ENCODE data around the gene HTN3. TPM values are rescaled to one million over a fixed set of nuclear protein-coding genes. Genes with fewer than 3 reads are reported as not detected.
"Not testable (repeated sequence)": the region's sequence is repeated elsewhere in the genome, so short reads cannot be mapped to it uniquely, and the experiment has no call there.

Gene HTN3
- total RNA-seq: not detected

DNA sequence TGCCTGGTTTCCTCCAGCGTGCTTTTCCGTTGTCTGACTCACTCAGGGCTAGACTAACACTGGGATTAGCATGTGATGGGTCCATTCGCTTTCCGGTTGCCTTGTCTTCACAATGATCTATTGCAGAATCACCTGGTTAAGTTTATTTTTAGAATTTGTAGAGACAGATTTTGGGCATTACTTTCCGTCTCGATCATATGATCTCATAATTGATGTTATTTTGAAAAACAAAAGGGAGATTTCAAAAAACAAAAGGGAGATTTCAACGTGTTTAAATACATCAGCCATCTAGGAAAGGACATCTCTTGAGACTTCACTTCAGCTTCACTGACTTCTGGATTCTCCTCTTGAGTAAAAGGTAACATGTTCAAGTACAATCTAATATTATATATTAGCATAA, at the start of gene HTN3:
TSS of gene HTN3 (plus strand) at position 301 of the 400 bp plus-strand sequence. CDS start 2,282 bp downstream, outside the sequence.
- H3K9me3 ChIP-seq; DNase-seq; H3K4me1 ChIP-seq; H3K4me3 ChIP-seq (replicated peaks in 1 of 3); intact Hi-C loops (cut with DNase I); H3K36me3 ChIP-seq; H3K27me3 ChIP-seq; H3K27ac ChIP-seq: not testable (repeated sequence)
- 82 to 86% methylated on average over 7 of the region's 7 CpGs for WGBS, 2 donors

DNA sequence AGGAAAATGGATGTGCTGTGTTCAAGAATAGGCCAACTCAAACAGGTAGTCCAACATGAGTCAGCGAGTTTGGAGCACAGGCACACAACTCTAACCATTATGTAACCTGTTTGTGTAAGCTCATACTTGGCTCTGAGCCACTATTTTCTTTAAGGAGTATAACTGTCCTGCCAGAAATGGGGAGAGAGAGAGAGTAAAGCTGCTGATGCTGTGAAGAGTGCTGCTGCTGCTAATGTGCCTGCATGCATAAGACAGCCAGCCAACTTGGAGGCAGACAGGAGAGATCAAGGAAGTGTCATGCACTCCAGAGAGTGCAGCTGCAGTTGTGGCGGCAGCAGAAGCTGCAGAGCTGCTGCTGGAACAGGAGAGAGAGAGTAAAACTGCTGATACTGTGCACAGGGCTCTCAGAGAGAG, 44.2 kb upstream of the HTN3 start:
- TF ChIP-seq POLR2A (IDR thresholded peaks at IDR 0.05): no peak
- TF ChIP-seq, protein P1, sequence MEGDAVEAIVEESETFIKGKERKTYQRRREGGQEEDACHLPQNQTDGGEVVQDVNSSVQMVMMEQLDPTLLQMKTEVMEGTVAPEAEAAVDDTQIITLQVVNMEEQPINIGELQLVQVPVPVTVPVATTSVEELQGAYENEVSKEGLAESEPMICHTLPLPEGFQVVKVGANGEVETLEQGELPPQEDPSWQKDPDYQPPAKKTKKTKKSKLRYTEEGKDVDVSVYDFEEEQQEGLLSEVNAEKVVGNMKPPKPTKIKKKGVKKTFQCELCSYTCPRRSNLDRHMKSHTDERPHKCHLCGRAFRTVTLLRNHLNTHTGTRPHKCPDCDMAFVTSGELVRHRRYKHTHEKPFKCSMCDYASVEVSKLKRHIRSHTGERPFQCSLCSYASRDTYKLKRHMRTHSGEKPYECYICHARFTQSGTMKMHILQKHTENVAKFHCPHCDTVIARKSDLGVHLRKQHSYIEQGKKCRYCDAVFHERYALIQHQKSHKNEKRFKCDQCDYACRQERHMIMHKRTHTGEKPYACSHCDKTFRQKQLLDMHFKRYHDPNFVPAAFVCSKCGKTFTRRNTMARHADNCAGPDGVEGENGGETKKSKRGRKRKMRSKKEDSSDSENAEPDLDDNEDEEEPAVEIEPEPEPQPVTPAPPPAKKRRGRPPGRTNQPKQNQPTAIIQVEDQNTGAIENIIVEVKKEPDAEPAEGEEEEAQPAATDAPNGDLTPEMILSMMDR (IDR thresholded peaks at IDR 0.05): no peak
- peak overlapping the region in 1 of 3 donors; percentile 46 for H3K27ac ChIP-seq
- H3K4me1 ChIP-seq: peaks cover 0 to 4% of the 10 kb centered on the region in 2 donors
- 11 to 16% methylated on average over 2 of the region's 2 CpGs for WGBS, 2 donors
- H3K27me3 ChIP-seq: no peaks in the 10 kb centered on the region
- intact Hi-C loops (cut with DNase I): no loop called here
- no peaks in the 10 kb centered on the region for H3K9me3 ChIP-seq
- no peaks in the 10 kb centered on the region for H3K36me3 ChIP-seq
- peak; percentile 66 to 75 for DNase-seq
- no peak overlapping the region for H3K4me3 ChIP-seq (replicated peaks in 1 of 3)

DNA sequence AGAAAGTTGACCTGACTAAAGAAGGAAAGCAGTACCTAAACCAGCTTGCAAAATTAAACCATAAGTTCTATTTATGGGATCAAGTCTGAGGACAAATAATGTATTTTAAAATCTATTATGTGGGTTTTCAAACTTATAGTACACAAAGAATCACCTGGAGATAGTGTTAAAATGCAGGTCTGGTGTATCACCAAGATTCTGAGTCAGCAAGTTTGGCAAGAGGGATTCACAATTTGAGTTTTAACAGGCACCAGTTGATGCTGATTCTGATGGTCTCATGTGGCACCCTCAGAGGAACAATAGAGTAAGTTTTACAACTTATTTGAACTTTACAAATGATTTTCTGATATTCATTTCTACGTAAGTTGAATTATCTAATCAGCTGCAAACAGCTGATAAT, 41.6 kb upstream of the HTN3 start:
- Histone ChIP-seq H3K4me1 (peaks cover 0 to 4% of the 10 kb centered on the region in 2 donors), H3K9me3 (no peaks in the 10 kb centered on the region), H3K4me3 (replicated peaks in 1 of 3) (no peak overlapping the region), H3K36me3 (no peaks in the 10 kb centered on the region), H3K27ac (no peak overlapping the region), H3K27me3 (no peaks in the 10 kb centered on the region)
- no peak for DNase-seq
- 89 to 92% methylated on average over 1 of the region's 1 CpG for WGBS, 2 donors
- intact Hi-C loops (cut with DNase I): no loop called here
- TF ChIP-seq, protein P1 (IDR thresholded peaks at IDR 0.05): no peak
- no peak for TF ChIP-seq POLR2A (IDR thresholded peaks at IDR 0.05)

DNA sequence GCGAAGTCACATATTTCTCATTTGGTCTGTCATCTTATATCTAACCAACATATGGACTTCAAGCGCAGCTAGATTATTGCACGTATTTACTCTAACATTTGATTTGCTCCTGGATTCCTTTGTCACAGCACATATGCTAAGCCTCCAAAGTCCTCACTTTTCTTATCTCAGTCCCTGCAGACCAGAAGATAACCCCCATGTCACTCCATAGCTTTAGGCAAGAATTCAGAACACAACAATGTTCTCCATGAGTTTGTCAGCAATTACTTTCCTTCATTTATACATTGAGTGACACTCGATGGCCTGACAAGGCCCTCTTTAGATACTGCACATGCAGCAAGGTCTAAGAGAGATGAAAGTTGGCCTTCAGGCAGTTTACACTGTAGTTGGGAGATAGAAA, 37.2 kb upstream of the HTN3 start:
- H3K4me1 ChIP-seq: no peaks in the 10 kb centered on the region
- H3K27me3 ChIP-seq: no peaks in the 10 kb centered on the region
- 91 to 93% methylated on average over 4 of the region's 4 CpGs for WGBS, 2 donors
- no peak overlapping the region for H3K27ac ChIP-seq
- no peaks in the 10 kb centered on the region for H3K9me3 ChIP-seq
- no peak for DNase-seq
- H3K36me3 ChIP-seq: no peaks in the 10 kb centered on the region
- intact Hi-C loops (cut with DNase I): no loop called here
- no peak overlapping the region for H3K4me3 ChIP-seq (replicated peaks in 1 of 3)
- TF ChIP-seq, protein P1 (IDR thresholded peaks at IDR 0.05): no peak
- no peak for TF ChIP-seq POLR2A (IDR thresholded peaks at IDR 0.05)

DNA sequence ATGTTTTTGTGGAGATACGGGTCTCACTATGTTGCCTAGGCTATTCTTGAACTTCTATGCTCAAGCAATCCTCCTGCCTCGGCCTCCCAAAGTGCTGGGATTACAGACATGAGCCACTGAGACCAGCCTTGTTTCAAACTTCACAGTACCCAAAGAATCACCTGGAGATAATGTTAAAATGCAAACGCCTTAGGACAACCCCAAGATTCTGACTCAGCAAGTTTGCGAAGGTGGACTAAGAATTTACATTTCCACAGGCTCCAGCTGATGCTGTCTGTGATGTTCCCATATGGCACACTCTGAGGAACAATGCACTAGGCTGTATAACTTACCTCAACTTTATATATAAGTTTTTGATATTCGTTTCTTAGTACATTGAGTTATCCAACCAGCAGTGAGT, 33.5 kb upstream of the HTN3 start:
- no peaks in the 10 kb centered on the region for H3K36me3 ChIP-seq
- WGBS, 2 donors: 90 to 92% methylated on average over 5 of the region's 5 CpGs
- intact Hi-C loops (cut with DNase I): no loop called here
- H3K27ac ChIP-seq: no peak overlapping the region
- H3K4me1 ChIP-seq: no peaks in the 10 kb centered on the region
- no peak for DNase-seq
- H3K27me3 ChIP-seq: no peaks in the 10 kb centered on the region
- no peaks in the 10 kb centered on the region for H3K9me3 ChIP-seq
- TF ChIP-seq POLR2A (IDR thresholded peaks at IDR 0.05): no peak
- TF ChIP-seq, protein P1 (IDR thresholded peaks at IDR 0.05): no peak
- no peak overlapping the region for H3K4me3 ChIP-seq (replicated peaks in 1 of 3)

DNA sequence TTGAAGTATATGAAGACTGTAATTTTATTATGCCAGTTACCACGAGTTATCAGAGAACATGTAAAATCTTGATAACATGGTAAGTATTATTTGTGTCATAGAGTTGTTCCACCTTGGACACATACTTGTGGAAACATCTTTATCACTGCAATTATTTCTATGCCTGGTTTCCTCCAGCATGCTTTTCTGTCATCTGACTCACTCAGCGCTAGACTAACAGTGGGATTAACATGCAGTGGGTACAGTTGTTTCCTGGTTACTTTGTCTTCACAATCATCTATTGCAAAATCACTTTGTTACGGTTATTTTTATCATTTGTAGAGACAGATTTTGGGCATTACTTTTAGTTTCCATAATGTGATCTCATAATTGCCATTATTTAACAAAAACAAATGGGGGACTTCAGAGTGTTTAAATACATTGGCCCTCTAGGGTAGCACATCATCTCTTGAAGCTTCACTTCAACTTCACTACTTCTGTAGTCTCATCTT, 32.7 kb upstream of the HTN3 start, which contains the start of gene STATH:
TSS of gene STATH (plus strand) at position 441 of the 491 bp plus-strand sequence. CDS start 2,472 bp downstream, outside the sequence.
- Histone ChIP-seq H3K36me3 (no peaks in the 10 kb centered on the region), H3K9me3 (no peaks in the 10 kb centered on the region), H3K27ac (no peak within 1 kb of the TSS), H3K27me3 (no peaks in the 10 kb centered on the region), H3K4me3 (replicated peaks in 1 of 3) (no peak within 1 kb of the TSS), H3K4me1 (no peaks in the 10 kb centered on the region)
- TF ChIP-seq, protein P1 (IDR thresholded peaks at IDR 0.05): no peak
- TF ChIP-seq POLR2A (IDR thresholded peaks at IDR 0.05): no peak
- intact Hi-C loops (cut with DNase I): no loop called here
- 79 to 92% methylated on average over 3 of the region's 3 CpGs for WGBS, 2 donors
- DNase-seq: no peak

Measured in thyroid gland (tissue), 4 donors.